WTC11 (cell line): Measurements from ENCODE around the gene PMEPA1. TPM values are rescaled to one million over a fixed set of nuclear protein-coding genes. Genes with fewer than 3 reads are reported as not detected.

Source experiments
- ATAC-seq: fragments of 200-7000 bp; cut with Tn5 transposase; 2 replicates; pipeline ENCODE4 v1.10.0; 2021; ENCODE audit warnings: mild to moderate bottlenecking, moderate library complexity
- CTCF ChIA-PET: fragments of 300-600 bp; sonication (Branson Sonifier 250); formaldehyde crosslinking; loops from one replicate; lab custom pipeline; 2021; ENCODE audit warnings: antibody characterized with exemption; lab: Charles Lee
- POLR2A ChIA-PET: fragments of 350-600 bp; sonication (Branson Sonifier 250); formaldehyde crosslinking; loops from one replicate; lab custom pipeline; 2021; ENCODE audit warnings: antibody characterized with exemption; lab: Charles Lee
- DNase-seq: peaks from one replicate; pipeline ENCODE4 v3.0.0; 2021; ENCODE audit warnings: low spot score
- H3K27ac Mint-ChIP-seq: 2 replicates; pipeline ENCODE4 v1.8.0; 2021; ENCODE audit warnings: mixed read lengths
- H3K27me3 Mint-ChIP-seq: 2 replicates; pipeline ENCODE4 v1.8.0; 2021; ENCODE audit warnings: low read depth, mild to moderate bottlenecking, moderate library complexity, mixed read lengths
- H3K36me3 Mint-ChIP-seq: 2 replicates; pipeline ENCODE4 v1.8.0; 2021; ENCODE audit warnings: mixed read lengths
- H3K4me1 Mint-ChIP-seq: 2 replicates; pipeline ENCODE4 v1.8.0; 2022; ENCODE audit warnings: mixed read lengths
- H3K4me3 Mint-ChIP-seq: 2 replicates; pipeline ENCODE4 v1.8.0; 2021; ENCODE audit warnings: mild to moderate bottlenecking, moderate library complexity, mixed read lengths
- H3K9me3 Mint-ChIP-seq: 2 replicates; pipeline ENCODE4 v1.8.0; 2021; ENCODE audit warnings: mixed read lengths
- CREM ChIP-seq: sonication (generic); formaldehyde crosslinking; IDR thresholded peaks from 2 replicates; pipeline ENCODE4 v1.8.1; 2022; ENCODE audit warnings: mild to moderate bottlenecking, missing genetic modification reagents, moderate library complexity
- FOXJ3 ChIP-seq: sonication (generic); formaldehyde crosslinking; IDR thresholded peaks from 2 replicates; pipeline ENCODE4 v1.9.0; 2021; ENCODE audit warnings: missing genetic modification reagents, mild to moderate bottlenecking, borderline replicate concordance
- JUN ChIP-seq: sonication (generic); formaldehyde crosslinking; IDR thresholded peaks from 2 replicates; pipeline ENCODE4 v1.8.0; 2023; ENCODE audit warnings: mild to moderate bottlenecking, missing genetic modification reagents
- MXD4 ChIP-seq: fragments of 250-450 bp; sonication (Bioruptor Pico); IDR thresholded peaks from 2 replicates; pipeline ENCODE4 v1.8.0; 2021; ENCODE audit warnings: mild to moderate bottlenecking, moderate library complexity, borderline replicate concordance
- NFATC4 ChIP-seq: fragments of 250-450 bp; sonication (Bioruptor Pico); IDR thresholded peaks from 2 replicates; pipeline ENCODE4 v1.9.0; 2021; ENCODE audit warnings: mild to moderate bottlenecking
- NR3C1 ChIP-seq: sonication (generic); formaldehyde crosslinking; conservative IDR thresholded peaks from 2 replicates; pipeline ENCODE4 v1.8.1; 2023; ENCODE audit warnings: low read depth, mild to moderate bottlenecking, missing genetic modification reagents
- PRRX2 ChIP-seq: fragments of 250-450 bp; sonication (Bioruptor Pico); IDR thresholded peaks from 2 replicates; pipeline ENCODE4 v1.8.0; 2021; ENCODE audit warnings: mild to moderate bottlenecking
- SP1 ChIP-seq: sonication (generic); formaldehyde crosslinking; conservative IDR thresholded peaks from 2 replicates; pipeline ENCODE4 v1.8.1; 2022; ENCODE audit warnings: missing genetic modification reagents
- ZNF219 ChIP-seq: sonication (generic); formaldehyde crosslinking; IDR thresholded peaks from 2 replicates; pipeline ENCODE4 v1.8.0; 2023; ENCODE audit warnings: missing genetic modification reagents, mild to moderate bottlenecking, borderline replicate concordance
- ZNF232 ChIP-seq: sonication (generic); formaldehyde crosslinking; IDR thresholded peaks from 2 replicates; pipeline ENCODE4 v1.8.0; 2022; ENCODE audit warnings: mild to moderate bottlenecking, missing genetic modification reagents
- ZNF396 ChIP-seq: fragments of 250-450 bp; sonication (Bioruptor Pico); IDR thresholded peaks from 2 replicates; pipeline ENCODE4 v1.8.0; 2021; ENCODE audit warnings: mild to moderate bottlenecking, moderate library complexity, borderline replicate concordance
- ZNF416 ChIP-seq: fragments of 250-450 bp; sonication (Bioruptor Pico); IDR thresholded peaks from 2 replicates; pipeline ENCODE4 v1.9.0; 2021; ENCODE audit warnings: mild to moderate bottlenecking, inconsistent platforms
- total RNA-seq: library from RNA; stranded (reverse); gene quantifications from 3 replicates; pipeline ENCODE4 v1.2.3, GENCODE V29; 2021
- TF ChIP-seq, protein P1 (sequence below): fragments of 250-450 bp; sonication (Bioruptor Pico); conservative IDR thresholded peaks from 2 replicates; pipeline ENCODE4 v1.9.0; 2021; ENCODE audit warnings: mild to moderate bottlenecking
- TF ChIP-seq, protein P2 (sequence below): sonication (generic); formaldehyde crosslinking; IDR thresholded peaks from 2 replicates; pipeline ENCODE4 v1.8.1; 2022; ENCODE audit warnings: mild to moderate bottlenecking, moderate library complexity, missing genetic modification reagents
- TF ChIP-seq, protein P3 (sequence below): sonication (generic); formaldehyde crosslinking; IDR thresholded peaks from 2 replicates; pipeline ENCODE4 v1.8.1; 2022; ENCODE audit warnings: low read depth, missing genetic modification reagents, borderline replicate concordance
- TF ChIP-seq, protein P4 (sequence below): sonication (generic); formaldehyde crosslinking; conservative IDR thresholded peaks from 2 replicates; pipeline ENCODE4 v1.8.1; 2023; ENCODE audit warnings: mild to moderate bottlenecking, low read depth, missing genetic modification reagents, moderate library complexity
- TF ChIP-seq, protein P5 (sequence below): sonication (generic); formaldehyde crosslinking; IDR thresholded peaks from 2 replicates; pipeline ENCODE4 v1.8.1; 2022; ENCODE audit warnings: missing genetic modification reagents, borderline replicate concordance
- TF ChIP-seq, protein P6 (sequence below): fragments of 250-450 bp; sonication (Bioruptor Pico); IDR thresholded peaks from 2 replicates; pipeline ENCODE4 v1.9.0; 2021; ENCODE audit warnings: mild to moderate bottlenecking, borderline replicate concordance
- TF ChIP-seq, protein P7 (sequence below): sonication (generic); formaldehyde crosslinking; IDR thresholded peaks from 2 replicates; pipeline ENCODE4 v1.8.0; 2022; ENCODE audit warnings: missing genetic modification reagents

PMEPA1 gene
- total RNA-seq, 1 experiment from 2014 or later = 40.6 TPM

DNA sequence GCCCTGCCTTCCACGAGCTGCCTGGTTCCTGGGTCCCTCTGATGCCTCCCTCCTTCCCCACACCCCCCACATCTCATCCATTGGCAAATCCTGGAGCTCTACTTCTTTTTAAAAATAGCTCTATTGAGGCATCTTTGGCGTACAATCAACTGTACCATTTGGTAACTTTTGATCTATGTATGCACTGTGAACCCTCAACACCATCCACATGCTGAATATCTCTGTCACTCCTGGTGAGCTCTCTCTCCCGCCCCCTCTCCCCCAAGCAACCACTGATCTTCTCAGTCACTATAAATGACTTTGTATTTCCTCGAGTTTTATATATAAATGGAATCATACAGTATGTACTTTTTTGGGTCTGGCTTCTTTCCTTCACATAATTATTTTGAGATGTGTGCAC lies 22.4 kb upstream of the PMEPA1 start:
- POLR2A ChIA-PET = no interaction called here
- ATAC-seq = no peak
- peaks cover 23% of the 10 kb centered on the region for H3K4me1 Mint-ChIP-seq
- H3K27ac Mint-ChIP-seq = no peak overlapping the region
- no peaks in the 10 kb centered on the region for H3K9me3 Mint-ChIP-seq
- CTCF ChIA-PET = no interaction called here
- DNase-seq = no peak
- no peak overlapping the region for H3K4me3 Mint-ChIP-seq
- TF ChIP-seq JUN (no peak), ZNF232 (CRISPR knock-in tag) (no peak), ZNF416 (CRISPR knock-in tag) (no peak), SP1 (CRISPR knock-in tag) (no peak), MXD4 (CRISPR knock-in tag) (no peak), NR3C1 (CRISPR knock-in tag) (no peak), CREM (CRISPR knock-in tag) (no peak), ZNF396 (CRISPR knock-in tag) (no peak), PRRX2 (CRISPR knock-in tag) (no peak), NFATC4 (CRISPR knock-in tag) (no peak), FOXJ3 (CRISPR knock-in tag) (no peak)
- TF ChIP-seq, protein P1, sequence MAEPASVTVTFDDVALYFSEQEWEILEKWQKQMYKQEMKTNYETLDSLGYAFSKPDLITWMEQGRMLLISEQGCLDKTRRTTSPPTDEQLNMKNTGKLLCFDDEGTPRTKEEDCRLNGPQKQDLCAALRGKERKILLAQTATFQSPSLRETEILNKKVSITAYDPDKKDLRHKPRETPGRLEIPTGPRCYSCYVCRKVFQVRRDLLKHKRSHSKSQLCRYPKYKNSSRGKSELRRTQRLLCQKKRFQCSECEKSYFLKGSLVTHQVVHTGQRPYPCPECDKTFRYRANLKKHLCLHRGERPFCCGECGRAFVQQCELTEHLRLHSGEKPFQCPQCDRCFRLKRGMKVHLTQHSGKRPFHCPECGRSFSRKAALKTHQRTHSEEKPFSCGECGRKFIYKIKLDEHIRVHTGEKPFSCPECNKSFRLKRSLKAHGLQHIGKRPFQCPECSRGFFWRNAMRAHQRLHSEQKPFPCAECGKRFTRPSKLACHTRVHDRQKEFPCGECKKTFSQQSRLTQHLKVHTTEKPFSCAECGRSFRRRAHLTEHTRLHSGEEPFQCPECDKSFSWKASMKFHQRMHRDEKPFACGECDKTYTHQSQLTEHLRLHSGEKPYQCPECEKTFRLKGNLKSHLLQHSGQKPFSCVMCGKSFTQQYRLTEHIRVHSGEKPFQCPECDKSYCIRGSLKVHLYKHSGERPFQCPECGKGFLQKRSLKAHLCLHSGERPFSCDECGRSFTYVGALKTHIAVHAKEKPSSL (CRISPR knock-in tag) = no peak
- TF ChIP-seq, protein P2, sequence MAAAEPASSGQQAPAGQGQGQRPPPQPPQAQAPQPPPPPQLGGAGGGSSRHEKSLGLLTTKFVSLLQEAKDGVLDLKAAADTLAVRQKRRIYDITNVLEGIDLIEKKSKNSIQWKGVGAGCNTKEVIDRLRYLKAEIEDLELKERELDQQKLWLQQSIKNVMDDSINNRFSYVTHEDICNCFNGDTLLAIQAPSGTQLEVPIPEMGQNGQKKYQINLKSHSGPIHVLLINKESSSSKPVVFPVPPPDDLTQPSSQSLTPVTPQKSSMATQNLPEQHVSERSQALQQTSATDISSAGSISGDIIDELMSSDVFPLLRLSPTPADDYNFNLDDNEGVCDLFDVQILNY (CRISPR knock-in tag) = no peak
- TF ChIP-seq, protein P3, sequence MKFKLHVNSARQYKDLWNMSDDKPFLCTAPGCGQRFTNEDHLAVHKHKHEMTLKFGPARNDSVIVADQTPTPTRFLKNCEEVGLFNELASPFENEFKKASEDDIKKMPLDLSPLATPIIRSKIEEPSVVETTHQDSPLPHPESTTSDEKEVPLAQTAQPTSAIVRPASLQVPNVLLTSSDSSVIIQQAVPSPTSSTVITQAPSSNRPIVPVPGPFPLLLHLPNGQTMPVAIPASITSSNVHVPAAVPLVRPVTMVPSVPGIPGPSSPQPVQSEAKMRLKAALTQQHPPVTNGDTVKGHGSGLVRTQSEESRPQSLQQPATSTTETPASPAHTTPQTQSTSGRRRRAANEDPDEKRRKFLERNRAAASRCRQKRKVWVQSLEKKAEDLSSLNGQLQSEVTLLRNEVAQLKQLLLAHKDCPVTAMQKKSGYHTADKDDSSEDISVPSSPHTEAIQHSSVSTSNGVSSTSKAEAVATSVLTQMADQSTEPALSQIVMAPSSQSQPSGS (CRISPR knock-in tag) = no peak
- TF ChIP-seq, protein P4, sequence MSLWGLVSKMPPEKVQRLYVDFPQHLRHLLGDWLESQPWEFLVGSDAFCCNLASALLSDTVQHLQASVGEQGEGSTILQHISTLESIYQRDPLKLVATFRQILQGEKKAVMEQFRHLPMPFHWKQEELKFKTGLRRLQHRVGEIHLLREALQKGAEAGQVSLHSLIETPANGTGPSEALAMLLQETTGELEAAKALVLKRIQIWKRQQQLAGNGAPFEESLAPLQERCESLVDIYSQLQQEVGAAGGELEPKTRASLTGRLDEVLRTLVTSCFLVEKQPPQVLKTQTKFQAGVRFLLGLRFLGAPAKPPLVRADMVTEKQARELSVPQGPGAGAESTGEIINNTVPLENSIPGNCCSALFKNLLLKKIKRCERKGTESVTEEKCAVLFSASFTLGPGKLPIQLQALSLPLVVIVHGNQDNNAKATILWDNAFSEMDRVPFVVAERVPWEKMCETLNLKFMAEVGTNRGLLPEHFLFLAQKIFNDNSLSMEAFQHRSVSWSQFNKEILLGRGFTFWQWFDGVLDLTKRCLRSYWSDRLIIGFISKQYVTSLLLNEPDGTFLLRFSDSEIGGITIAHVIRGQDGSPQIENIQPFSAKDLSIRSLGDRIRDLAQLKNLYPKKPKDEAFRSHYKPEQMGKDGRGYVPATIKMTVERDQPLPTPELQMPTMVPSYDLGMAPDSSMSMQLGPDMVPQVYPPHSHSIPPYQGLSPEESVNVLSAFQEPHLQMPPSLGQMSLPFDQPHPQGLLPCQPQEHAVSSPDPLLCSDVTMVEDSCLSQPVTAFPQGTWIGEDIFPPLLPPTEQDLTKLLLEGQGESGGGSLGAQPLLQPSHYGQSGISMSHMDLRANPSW (CRISPR knock-in tag) = no peak
- TF ChIP-seq, protein P5, sequence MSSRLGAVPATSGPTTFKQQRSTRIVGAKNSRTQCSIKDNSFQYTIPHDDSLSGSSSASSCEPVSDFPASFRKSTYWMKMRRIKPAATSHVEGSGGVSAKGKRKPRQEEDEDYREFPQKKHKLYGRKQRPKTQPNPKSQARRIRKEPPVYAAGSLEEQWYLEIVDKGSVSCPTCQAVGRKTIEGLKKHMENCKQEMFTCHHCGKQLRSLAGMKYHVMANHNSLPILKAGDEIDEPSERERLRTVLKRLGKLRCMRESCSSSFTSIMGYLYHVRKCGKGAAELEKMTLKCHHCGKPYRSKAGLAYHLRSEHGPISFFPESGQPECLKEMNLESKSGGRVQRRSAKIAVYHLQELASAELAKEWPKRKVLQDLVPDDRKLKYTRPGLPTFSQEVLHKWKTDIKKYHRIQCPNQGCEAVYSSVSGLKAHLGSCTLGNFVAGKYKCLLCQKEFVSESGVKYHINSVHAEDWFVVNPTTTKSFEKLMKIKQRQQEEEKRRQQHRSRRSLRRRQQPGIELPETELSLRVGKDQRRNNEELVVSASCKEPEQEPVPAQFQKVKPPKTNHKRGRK (CRISPR knock-in tag) = no peak
- H3K27me3 Mint-ChIP-seq = peaks cover 6% of the 10 kb centered on the region
- no peaks in the 10 kb centered on the region for H3K36me3 Mint-ChIP-seq

DNA sequence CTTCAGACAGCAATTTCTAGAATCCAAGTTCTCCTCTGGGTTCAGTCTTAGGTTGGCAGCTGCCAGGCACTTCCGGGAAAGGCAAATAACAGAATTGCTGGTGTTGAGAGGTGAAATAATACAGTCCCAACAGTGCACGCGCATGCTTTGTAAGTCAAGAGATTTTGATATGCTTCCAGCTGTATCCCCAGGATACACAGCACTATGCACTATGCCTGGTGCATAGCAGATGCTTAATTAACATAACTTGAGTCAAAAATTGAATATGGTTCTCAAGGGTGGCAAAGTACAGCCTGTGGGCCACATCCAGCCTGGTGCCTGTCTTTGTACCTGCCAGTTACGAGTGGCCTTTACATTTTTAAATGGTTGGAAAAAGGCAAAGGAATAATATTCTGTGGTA lies 18.9 kb upstream of the PMEPA1 start:
- Mint-ChIP-seq H3K9me3 (no peaks in the 10 kb centered on the region), H3K27me3 (peaks cover 6% of the 10 kb centered on the region), H3K4me3 (no peak overlapping the region), H3K27ac (no peak overlapping the region), H3K4me1 (no peaks in the 10 kb centered on the region), H3K36me3 (no peaks in the 10 kb centered on the region)
- ChIA-PET POLR2A (no interaction called here), CTCF (no interaction called here)
- TF ChIP-seq ZNF219 (CRISPR knock-in tag) (no peak), PRRX2 (CRISPR knock-in tag) (no peak), CREM (CRISPR knock-in tag) (no peak)
- TF ChIP-seq, protein P6, sequence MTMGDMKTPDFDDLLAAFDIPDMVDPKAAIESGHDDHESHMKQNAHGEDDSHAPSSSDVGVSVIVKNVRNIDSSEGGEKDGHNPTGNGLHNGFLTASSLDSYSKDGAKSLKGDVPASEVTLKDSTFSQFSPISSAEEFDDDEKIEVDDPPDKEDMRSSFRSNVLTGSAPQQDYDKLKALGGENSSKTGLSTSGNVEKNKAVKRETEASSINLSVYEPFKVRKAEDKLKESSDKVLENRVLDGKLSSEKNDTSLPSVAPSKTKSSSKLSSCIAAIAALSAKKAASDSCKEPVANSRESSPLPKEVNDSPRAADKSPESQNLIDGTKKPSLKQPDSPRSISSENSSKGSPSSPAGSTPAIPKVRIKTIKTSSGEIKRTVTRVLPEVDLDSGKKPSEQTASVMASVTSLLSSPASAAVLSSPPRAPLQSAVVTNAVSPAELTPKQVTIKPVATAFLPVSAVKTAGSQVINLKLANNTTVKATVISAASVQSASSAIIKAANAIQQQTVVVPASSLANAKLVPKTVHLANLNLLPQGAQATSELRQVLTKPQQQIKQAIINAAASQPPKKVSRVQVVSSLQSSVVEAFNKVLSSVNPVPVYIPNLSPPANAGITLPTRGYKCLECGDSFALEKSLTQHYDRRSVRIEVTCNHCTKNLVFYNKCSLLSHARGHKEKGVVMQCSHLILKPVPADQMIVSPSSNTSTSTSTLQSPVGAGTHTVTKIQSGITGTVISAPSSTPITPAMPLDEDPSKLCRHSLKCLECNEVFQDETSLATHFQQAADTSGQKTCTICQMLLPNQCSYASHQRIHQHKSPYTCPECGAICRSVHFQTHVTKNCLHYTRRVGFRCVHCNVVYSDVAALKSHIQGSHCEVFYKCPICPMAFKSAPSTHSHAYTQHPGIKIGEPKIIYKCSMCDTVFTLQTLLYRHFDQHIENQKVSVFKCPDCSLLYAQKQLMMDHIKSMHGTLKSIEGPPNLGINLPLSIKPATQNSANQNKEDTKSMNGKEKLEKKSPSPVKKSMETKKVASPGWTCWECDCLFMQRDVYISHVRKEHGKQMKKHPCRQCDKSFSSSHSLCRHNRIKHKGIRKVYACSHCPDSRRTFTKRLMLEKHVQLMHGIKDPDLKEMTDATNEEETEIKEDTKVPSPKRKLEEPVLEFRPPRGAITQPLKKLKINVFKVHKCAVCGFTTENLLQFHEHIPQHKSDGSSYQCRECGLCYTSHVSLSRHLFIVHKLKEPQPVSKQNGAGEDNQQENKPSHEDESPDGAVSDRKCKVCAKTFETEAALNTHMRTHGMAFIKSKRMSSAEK (CRISPR knock-in tag) = no peak
- TF ChIP-seq, protein P7, sequence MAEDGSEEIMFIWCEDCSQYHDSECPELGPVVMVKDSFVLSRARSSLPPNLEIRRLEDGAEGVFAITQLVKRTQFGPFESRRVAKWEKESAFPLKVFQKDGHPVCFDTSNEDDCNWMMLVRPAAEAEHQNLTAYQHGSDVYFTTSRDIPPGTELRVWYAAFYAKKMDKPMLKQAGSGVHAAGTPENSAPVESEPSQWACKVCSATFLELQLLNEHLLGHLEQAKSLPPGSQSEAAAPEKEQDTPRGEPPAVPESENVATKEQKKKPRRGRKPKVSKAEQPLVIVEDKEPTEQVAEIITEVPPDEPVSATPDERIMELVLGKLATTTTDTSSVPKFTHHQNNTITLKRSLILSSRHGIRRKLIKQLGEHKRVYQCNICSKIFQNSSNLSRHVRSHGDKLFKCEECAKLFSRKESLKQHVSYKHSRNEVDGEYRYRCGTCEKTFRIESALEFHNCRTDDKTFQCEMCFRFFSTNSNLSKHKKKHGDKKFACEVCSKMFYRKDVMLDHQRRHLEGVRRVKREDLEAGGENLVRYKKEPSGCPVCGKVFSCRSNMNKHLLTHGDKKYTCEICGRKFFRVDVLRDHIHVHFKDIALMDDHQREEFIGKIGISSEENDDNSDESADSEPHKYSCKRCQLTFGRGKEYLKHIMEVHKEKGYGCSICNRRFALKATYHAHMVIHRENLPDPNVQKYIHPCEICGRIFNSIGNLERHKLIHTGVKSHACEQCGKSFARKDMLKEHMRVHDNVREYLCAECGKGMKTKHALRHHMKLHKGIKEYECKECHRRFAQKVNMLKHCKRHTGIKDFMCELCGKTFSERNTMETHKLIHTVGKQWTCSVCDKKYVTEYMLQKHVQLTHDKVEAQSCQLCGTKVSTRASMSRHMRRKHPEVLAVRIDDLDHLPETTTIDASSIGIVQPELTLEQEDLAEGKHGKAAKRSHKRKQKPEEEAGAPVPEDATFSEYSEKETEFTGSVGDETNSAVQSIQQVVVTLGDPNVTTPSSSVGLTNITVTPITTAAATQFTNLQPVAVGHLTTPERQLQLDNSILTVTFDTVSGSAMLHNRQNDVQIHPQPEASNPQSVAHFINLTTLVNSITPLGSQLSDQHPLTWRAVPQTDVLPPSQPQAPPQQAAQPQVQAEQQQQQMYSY = no peak
- ATAC-seq (no peak), DNase-seq (no peak)
